HL-60 (cell line): ENCODE measurements around the gene PRDX1.
A peak's percentile ranks its signal among the peaks of the same experiment; 100 is the strongest.
"Not testable (repeated sequence)": the region's sequence is repeated elsewhere in the genome, so short reads cannot be mapped to it uniquely, and the experiment has no call there.

Experiments used
- DNase-seq, 2 experiments: peaks; one replicate each; pipeline ENCODE4 v3.0.0-alpha.2; 2010 to 2020; ENCODE audit warnings: low read depth in 1 of 2, low spot score in 1 of 2
- H3K27ac ChIP-seq: fragments of 250-450 bp; sonication (Bioruptor Pico); replicated peaks from 2 replicates; pipeline ENCODE4 v1.5.1; 2020; ENCODE audit warnings: mild to moderate bottlenecking, moderate library complexity
- H3K27me3 ChIP-seq: fragments of 250-450 bp; sonication (Bioruptor Pico); 2 replicates; pipeline ENCODE4 v1.5.1; 2021; ENCODE audit warnings: mild to moderate bottlenecking, moderate library complexity; ENCODE audit not compliant: insufficient read depth, poor library complexity, severe bottlenecking
- H3K4me3 ChIP-seq: replicated peaks from 2 replicates; pipeline ENCODE4 v1.5.1; 2011; ENCODE audit warnings: mild to moderate bottlenecking, control low read depth, low read length; ENCODE audit not compliant: insufficient read depth
- GABPA ChIP-seq: IDR thresholded peaks from 2 replicates; pipeline ENCODE4 v1.6.1; 2012; ENCODE audit warnings: low read depth
- POLR2AphosphoS5 ChIP-seq: IDR thresholded peaks from 2 replicates; pipeline ENCODE4 v1.6.1; 2012; ENCODE audit warnings: low read depth
- REST ChIP-seq: IDR thresholded peaks from 2 replicates; pipeline ENCODE4 v1.6.1; 2012; ENCODE audit warnings: low read depth; ENCODE audit not compliant: insufficient replicate concordance
- SPI1 ChIP-seq: IDR thresholded peaks from 2 replicates; pipeline ENCODE4 v1.6.1; 2012; ENCODE audit warnings: low read depth, mild to moderate bottlenecking, borderline replicate concordance
- TF ChIP-seq, protein P1 (sequence below): IDR thresholded peaks from one replicate; pipeline ENCODE4 v1.5.1; 2011; ENCODE audit warnings: low read length, control low read depth, inconsistent platforms; ENCODE audit not compliant: insufficient read depth

PRDX1 gene

DNA sequence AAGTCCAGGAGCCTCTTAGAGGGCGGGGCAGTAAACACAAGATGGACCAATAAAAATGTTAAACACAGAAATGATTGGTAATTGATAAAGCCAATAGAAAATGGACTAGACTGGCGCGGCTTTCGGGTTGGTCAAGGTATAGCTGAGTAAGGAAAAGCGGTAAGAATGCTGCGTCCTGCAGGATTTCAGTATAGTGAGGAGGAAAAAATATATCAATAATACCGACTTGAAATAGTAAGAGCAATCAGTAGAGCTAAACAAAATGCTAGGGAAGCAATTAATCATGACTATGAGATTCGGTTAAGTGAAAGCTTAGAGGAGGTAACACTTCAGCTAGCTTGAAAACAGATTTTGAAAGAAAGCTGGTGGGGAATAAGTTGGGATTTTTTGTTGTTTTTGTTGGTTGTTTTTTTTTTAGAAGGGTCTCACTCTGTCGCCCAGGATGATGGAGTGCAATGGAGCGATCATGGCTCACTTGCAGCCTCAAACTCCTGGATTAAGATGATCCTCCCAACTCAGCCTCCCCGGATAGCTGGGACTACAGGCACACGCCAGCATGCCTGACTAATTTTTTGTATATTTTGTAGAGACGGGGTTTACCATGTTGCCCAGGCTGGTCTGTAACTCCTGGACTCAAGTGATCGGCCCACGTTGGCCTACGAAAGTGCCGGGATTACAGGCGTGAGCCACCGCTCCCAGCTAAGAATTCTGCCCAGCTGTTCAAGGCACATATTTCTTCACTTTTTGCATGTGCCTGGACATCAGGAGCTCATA is 30.0 kb downstream of the PRDX1 start:
- no peak for DNase-seq
- H3K27ac ChIP-seq: no peak overlapping the region
- TF ChIP-seq GABPA (no peak), POLR2AphosphoS5 (no peak), REST (no peak), SPI1 (no peak)
- TF ChIP-seq, protein P1, sequence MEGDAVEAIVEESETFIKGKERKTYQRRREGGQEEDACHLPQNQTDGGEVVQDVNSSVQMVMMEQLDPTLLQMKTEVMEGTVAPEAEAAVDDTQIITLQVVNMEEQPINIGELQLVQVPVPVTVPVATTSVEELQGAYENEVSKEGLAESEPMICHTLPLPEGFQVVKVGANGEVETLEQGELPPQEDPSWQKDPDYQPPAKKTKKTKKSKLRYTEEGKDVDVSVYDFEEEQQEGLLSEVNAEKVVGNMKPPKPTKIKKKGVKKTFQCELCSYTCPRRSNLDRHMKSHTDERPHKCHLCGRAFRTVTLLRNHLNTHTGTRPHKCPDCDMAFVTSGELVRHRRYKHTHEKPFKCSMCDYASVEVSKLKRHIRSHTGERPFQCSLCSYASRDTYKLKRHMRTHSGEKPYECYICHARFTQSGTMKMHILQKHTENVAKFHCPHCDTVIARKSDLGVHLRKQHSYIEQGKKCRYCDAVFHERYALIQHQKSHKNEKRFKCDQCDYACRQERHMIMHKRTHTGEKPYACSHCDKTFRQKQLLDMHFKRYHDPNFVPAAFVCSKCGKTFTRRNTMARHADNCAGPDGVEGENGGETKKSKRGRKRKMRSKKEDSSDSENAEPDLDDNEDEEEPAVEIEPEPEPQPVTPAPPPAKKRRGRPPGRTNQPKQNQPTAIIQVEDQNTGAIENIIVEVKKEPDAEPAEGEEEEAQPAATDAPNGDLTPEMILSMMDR: no peak
- H3K27me3 ChIP-seq: no peaks in the 10 kb centered on the region
- peak overlapping the region; percentile 94 for H3K4me3 ChIP-seq

- peak; percentile 97 to 99 for DNase-seq
- Histone ChIP-seq H3K4me3 (peak within 1 kb of the TSS; percentile 94), H3K27me3 (no peaks in the 10 kb centered on the region), H3K27ac (peak within 1 kb of the TSS; percentile 39)
- TF ChIP-seq SPI1 (peak; percentile 56; the same call in 1 of the 2 replicates), REST (no peak)
- TF ChIP-seq, protein P1: no peak
Observed at GRCh38 chr1:45490626-45491486, 30.8 kb downstream of the PRDX1 start, which contains the start of gene TESK2. TSS of gene TESK2 (minus strand) at chr1:45491163. CDS start at chr1:45457785, 33,378 bp downstream.

DNA sequence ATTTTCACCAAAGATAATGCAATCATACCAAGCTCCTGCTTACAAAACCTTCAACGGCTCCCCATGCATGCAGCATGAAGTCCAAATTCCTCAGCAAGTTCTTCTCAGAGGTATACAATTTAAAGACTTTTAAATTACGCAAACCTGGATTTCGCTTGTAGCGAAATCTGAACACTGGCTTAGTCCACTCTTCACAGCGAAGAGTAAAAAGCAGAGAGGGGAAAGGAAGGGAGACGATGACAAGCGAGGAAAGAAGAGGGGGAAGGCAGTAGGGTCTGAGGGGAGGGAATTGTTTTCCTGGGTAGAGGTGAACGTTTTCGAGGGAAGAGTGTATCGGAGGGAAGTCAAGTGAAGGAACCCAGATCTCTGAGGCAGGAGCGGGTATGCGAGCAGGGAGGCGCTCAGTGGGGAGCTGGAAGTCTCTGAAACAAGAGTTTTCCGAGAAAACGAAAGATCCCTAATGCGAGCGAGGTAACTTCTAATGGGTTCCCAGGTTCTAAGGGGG is 31.5 kb downstream of the PRDX1 start:
- H3K27me3 ChIP-seq: no peaks in the 10 kb centered on the region
- TF ChIP-seq POLR2AphosphoS5: no peak
- no peak for TF ChIP-seq SPI1
- no peak for TF ChIP-seq GABPA
- no peak for TF ChIP-seq REST
- TF ChIP-seq, protein P1: no peak
- H3K4me3 ChIP-seq: peak overlapping the region; percentile 94
- DNase-seq: peak; percentile 21 to 45
- H3K27ac ChIP-seq: peak overlapping the region; percentile 39

GRCh38 chr1:45489379-45489778 is 32.3 kb downstream of the PRDX1 start:
- H3K27me3 ChIP-seq, H3K4me3 ChIP-seq, H3K27ac ChIP-seq, DNase-seq: not testable (repeated sequence)
